Activated T-helper 1 cell treated with Interleukin-2 at 50 U/mL for 16 hours (primary cell): Measurements from ENCODE around the gene NINJ2.
A peak's percentile ranks its signal among the peaks of the same experiment; 100 is the strongest.

Experiments
- DNase-seq: peaks from one replicate; pipeline ENCODE4 v3.0.0-alpha.2; 2020; ENCODE audit warnings: low read depth

NINJ2 gene

GRCh38 chr12:673849-674248 lies 10.6 kb upstream of the NINJ2 start:
- DNase-seq = no peak

- DNase-seq = no peak
Observed at GRCh38 chr12:669576-669945, 6.3 kb upstream of the NINJ2 start.

- no peak for DNase-seq
Observed at GRCh38 chr12:668090-668481, 4.8 kb upstream of the NINJ2 start.

- no peak for DNase-seq
Observed at GRCh38 chr12:666766-667308, 3.6 kb upstream of the NINJ2 start.

GRCh38 chr12:666066-666465 lies 2.8 kb upstream of the NINJ2 start:
- no peak for DNase-seq

- DNase-seq = no peak
Observed at GRCh38 chr12:664779-665092, 1.5 kb upstream of the NINJ2 start.

GRCh38 chr12:664075-664778 lies 982 bp upstream of the NINJ2 start:
- no peak for DNase-seq

- DNase-seq = no peak
Observed at GRCh38 chr12:662566-663292, 516 bp downstream of the NINJ2 start.

- no peak for DNase-seq
Observed at GRCh38 chr12:661720-662486, 1.3 kb downstream of the NINJ2 start.

GRCh38 chr12:659090-659683 lies 4.1 kb downstream of the NINJ2 start:
- no peak for DNase-seq

GRCh38 chr12:650983-651382 lies 12.3 kb downstream of the NINJ2 start:
- DNase-seq = no peak

GRCh38 chr12:647385-648085 lies 15.7 kb downstream of the NINJ2 start:
- no peak for DNase-seq

GRCh38 chr12:646442-647384 lies 16.5 kb downstream of the NINJ2 start:
- no peak for DNase-seq

GRCh38 chr12:645563-646071 lies 17.6 kb downstream of the NINJ2 start:
- DNase-seq = no peak

- DNase-seq = no peak
Observed at GRCh38 chr12:644818-645552, 18.3 kb downstream of the NINJ2 start.

- no peak for DNase-seq
Observed at GRCh38 chr12:644303-644639, 19.0 kb downstream of the NINJ2 start.

- no peak for DNase-seq
Observed at GRCh38 chr12:643475-644302, 19.6 kb downstream of the NINJ2 start.

GRCh38 chr12:642633-643474 lies 20.4 kb downstream of the NINJ2 start:
- peak; percentile 79 for DNase-seq
